Inflammatory macrophage (primary cell): ENCODE measurements around the gene KCTD15.

Experiments used
- DNase-seq, 2 donors: peaks; one replicate each; pipeline ENCODE4 v3.0.0-alpha.2; 2020 to 2022
- total RNA-seq, 18 experiments: gene quantifications; one replicate each; lab custom pipeline; 2026; ENCODE audit warnings: mixed read lengths in 6 of 18, inconsistent platforms in 2 of 18; lab: John Stamatoyannopoulos, UW

KCTD15 gene
- total RNA-seq: 1.7 to 20.3 (median 12.5) reads per million in 18 experiments

GRCh38 chr19:33796164-33796875 lies at the start of gene KCTD15:
Gene KCTD15 (plus strand): TSS chr19:33796870. CDS start chr19:33800455, 3,585 bp downstream.
- peak; percentile 26 to 53 for DNase-seq

GRCh38 chr19:33747273-33747672 lies 49.4 kb upstream of the KCTD15 start:
- no peak for DNase-seq

- no peak for DNase-seq
These were observed 48.4 kb upstream of the KCTD15 start for GRCh38 chr19:33748231-33748630.

GRCh38 chr19:33749016-33749415 lies 47.7 kb upstream of the KCTD15 start:
- DNase-seq: no peak

DNA sequence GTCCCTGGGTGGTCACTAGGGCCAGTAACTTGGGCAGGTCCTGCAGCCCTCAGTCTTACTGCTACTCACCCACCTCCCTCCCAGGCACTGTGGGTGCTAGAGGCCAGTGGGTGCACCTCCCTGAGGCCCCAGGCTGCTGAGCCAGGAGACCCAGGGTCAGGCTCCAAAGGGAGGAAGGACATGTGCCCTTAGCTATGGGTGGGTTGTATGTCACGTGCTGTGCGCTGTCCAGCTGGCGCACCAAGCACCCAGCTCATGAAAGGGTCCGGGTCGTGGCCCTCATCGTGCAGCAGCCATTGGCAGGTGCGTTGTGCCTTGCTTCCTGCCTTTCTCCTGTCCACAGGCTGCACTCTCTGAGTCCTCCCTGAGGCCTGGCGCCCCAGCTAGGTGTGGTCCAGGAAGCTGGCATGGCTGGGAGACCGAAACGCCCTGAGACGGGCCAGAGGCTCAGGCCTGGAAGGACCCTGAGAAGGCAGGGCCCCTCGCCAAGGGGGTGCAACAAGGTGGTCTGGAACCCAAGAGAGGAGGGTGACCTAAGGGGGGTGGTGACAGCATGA lies 47.0 kb upstream of the KCTD15 start:
- DNase-seq: no peak

DNA sequence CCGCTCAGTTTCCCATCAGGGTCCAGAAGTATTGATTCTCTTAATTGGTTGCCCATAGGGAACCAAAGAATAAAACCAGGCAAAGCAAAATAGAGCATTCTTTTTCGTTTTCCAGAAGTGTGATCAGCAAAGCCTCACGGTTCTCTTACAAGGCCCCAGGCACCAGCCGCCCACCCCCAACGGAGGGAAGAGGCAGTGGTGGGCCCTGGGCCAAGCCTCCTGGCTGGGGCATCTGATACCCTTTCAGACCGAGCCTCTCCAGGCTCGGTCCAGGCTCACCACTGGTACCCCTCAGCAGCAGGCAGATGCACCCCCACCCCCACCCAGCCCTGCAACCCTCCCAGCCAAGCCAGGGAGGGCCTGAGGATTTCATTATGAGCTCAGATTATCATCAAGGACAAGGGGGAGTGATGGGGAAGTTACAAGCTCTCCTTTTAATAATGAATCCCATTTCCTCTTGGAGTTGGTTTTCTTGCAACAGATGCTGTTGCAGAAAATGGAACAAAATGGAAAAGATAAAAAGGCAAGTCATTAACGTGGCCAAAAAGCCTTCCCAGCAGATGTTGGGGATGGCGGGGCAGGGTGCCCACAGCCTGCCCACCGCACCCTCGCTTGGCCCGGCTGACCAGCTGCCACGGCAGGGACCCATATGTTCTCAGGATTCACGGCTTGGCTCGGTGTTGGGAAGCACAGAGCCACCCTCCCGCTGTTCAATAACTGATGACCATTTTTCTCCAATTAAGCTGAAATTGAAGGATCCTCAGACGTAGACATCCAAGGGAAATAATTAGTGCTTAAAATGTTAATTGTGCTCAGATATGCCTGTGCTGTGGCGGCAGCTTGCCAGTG lies 45.9 kb upstream of the KCTD15 start:
- no peak for DNase-seq

- DNase-seq: no peak
These were observed 45.3 kb upstream of the KCTD15 start for GRCh38 chr19:33751436-33751770.

DNA sequence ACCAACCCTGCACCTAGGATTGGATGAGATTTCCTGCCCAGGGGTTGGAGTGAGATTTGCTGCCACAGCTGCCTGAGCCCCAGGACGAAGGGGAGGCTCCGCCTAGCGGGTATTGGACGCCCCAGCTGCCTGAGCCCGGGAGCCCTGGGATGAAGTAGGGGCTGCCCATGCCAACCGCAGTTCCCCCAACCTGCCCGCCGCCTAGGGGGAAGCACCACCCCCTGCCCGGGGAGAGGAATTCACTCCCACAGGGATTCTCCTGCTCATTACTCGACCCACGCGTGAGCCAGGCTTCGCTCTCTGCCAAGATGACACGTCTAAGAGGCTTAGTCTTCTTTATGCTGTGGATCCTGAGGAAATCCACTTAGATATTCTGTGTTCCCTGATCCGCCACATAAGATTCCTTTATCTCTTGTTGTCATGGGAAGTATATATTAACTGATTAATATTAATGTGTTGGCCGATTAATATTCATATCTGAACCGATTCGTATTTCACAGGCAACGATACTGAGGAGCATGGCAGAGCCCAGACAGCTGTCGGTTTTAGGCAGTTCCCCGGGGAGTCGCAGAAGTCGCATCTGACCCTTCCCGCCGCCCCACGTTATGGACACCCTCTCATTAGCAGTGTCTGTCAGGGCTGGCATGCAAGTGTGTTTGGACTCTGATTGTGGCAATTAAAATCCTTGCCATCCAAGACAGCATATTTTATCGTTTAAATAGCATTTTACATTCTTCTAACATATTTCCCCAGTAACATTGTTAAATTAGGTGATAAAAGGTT lies 44.5 kb upstream of the KCTD15 start:
- DNase-seq: no peak

- no peak for DNase-seq
These were observed 43.7 kb upstream of the KCTD15 start for GRCh38 chr19:33752945-33753344.

- no peak for DNase-seq
These were observed 42.3 kb upstream of the KCTD15 start for GRCh38 chr19:33754361-33754760.

DNA sequence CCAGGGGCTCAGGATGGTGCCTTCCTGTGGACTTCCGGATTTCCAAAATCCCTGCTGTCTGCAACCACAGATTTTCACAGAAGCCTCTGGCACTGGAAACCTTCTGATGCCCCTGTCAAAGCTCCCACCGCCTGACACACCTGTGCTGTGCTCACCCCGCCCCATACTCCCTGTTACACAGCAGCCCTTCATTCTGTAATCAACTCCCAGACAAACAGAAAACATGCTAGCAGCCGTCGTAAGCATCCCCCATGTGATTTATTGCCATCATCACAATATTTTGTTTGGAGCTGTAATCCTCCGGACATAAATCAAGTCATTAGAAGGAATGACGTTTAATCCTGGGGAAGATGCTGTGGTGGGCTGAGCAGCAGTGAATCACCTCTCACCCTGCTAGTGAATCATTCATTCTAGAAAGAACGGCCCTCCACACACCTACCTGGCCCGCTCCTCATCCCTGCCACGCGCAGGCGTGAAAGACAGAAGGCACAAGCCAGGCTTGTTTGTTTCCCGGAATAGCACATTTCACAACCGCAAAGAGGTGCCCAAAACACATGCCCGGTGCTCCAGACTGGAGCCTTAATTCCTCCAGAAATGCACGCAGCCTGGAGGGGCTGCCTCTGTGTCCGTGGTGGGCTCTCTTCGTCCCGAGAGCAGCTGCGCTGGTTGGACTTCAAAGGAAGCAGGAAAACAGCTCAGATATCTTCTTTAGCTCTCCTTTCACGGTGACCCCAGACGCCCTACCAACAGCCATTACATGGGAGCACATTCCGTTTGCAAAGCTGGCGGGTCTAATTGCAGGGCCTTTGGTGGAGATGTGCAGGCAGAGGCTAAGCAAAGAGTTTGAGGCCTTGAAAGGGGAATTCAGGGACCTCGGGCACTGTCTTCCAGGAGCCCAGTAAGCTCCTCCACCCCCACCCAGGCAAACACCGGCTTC lies 41.3 kb upstream of the KCTD15 start:
- DNase-seq: no peak

DNA sequence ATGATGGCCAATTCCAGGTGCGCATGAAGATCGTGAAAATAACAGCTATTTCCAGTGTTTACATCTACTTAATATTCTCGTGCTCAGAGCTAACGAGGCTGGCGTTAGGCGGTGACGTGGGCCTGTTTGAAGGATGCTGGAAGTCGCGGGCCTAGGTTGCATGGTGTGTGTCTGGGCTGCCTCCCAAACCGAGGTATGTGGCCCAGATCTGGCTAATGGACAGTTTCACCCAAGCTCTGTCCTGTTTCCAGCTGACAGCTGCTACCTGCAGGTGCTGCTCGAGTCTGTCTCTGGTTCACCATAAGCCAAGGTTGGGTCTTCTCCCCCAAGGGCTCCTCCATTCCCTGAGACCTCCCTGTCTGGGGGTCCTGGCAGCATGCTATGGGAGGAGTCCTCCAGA lies 40.5 kb upstream of the KCTD15 start:
- no peak for DNase-seq

- no peak for DNase-seq
These were observed 38.1 kb upstream of the KCTD15 start for GRCh38 chr19:33758541-33759013.

DNA sequence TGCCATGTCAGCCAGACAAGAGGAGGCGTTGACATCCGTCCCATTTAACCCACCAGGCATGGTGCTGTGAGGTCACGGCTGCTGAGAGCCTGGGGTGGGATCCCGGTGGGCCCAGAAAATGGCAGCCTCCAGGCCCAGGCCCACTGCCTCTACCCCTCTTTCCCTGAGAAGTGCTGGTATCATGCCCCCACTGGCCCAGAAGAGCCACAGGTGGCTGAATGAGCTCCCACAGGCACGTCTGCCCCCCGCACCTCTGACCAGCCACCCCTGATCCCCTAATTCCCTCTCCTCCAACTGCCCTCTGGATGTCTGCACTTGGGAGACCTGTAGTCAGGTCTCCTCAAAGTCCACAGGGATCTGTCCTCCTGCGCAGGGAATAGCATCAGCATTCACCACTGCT lies 37.3 kb upstream of the KCTD15 start:
- DNase-seq: no peak

DNA sequence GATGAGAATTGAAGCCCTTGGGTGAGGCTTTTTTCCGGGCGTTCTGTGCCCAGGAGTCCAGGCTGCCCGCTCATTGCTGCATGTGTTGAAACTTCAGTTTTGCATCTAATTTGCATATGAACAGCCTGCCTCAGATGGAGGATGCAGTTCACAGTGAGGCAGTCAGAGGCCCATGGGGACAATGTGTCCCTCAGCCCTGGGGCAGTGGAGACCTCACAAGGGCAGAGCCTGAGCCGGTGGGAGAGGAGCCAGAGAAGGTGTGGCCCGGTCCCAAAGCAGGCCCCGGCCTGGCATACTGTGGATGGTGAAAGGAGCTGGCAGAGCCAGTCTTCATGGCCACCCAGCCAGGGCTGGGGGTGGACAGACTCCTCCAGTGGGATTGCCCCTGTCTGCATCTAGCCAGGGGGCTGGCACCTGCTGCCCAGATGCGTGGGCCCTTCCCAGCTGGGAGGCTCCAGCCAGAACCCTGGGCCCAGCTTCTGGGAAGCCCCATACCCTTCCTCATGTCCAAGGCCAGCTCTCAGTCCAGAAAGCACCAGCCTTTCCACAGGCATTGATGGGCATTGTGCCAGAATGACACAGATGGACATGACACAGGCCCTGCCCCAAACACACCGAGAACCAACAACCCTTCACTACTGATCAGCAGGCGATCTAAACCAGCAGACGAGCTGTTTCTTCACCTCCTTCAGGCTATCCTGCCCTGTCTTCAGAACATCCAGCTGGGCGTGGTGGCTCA lies 32.9 kb upstream of the KCTD15 start:
- DNase-seq: no peak

DNA sequence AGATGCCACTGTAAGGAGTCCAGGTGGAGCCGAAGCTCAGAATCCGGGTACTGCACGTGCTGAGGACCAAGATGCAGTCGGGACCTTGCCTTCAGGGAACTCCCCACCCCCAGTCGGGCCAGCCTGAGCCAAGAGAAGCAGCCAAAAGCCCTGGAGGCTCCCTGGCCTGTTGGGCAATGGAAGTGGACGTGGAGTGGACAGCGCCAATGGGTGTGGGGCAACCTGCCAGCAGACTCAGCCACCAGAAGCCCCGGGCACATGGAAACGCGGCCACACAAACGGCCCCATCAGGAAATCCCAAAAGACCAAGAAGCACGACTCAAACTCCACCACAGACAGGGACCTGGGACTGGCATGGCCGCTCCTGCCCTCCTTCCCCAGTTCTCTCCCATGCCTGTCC lies 30.0 kb upstream of the KCTD15 start:
- no peak for DNase-seq

DNA sequence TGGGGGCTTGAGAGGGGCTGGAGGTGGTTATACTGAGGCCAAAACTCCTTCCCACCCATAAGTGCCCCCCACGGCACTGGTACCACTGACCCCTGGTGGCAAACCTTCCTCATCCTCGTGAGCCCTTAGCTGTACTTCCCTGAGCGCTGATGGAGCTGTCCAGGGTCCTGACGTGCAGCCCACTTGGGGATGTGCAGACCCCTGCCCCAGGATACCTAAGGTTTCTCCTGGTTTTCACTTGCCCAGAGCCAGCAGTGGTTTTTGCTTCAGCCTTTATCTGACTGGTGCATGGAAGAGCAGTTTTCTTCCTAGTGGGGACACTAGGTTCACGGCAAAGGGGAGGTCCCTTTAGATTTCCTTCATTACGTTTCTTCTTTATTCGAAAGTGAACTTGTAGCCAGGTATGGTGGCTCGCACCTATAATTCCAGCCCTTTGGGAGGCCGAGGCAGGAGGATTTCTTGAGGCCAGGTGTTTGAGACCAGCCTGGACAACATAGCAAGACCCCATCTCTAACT lies 28.7 kb upstream of the KCTD15 start:
- DNase-seq: no peak

DNA sequence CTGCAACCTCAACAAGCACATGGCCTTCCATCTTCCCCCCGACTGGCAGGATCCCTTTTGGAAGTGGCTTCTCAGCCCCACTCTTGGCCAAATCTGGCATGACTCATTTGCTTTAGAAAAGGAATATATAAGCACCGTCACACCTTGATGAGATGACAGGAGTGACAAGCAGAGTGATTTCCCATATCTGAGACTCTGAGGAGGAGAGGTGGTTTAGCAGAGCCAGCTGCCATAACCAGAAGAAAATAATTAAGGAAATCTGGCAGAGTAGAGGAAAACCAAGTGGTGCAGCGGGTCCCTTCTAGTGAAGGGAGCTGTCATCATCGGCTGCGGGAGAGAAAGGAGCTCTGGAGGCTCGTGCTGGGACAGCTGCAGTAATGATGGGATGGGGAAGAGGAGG lies 27.5 kb upstream of the KCTD15 start:
- DNase-seq: no peak

DNA sequence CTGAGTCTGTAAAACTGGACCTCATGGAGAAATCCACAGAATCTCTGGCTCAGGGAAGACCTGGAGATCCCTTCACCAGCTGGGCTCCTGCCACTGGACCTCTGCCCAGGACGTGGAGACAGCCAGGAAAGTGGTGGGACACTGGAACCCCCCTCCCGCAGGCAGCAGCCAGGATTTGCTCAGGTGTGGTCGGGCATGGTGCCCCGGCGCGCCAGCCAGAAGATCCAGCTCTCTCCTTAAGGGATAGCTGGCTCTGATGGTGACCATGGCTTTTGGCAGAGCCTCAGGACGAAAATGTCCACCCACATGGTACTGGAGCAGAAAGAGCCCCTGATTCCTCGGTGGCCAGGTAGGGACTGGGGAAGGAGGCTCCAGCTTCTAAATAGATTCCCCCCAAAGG lies 26.6 kb upstream of the KCTD15 start:
- no peak for DNase-seq

GRCh38 chr19:33771384-33772101 lies 25.1 kb upstream of the KCTD15 start:
- DNase-seq: peak; percentile 57 to 71
